Measurements from ENCODE around the gene EFCAB12. TPM values are rescaled to one million over a fixed set of nuclear protein-coding genes. Genes with fewer than 3 reads are reported as not detected.

The EFCAB12 gene
- total RNA-seq, 1 donor from 2014 or later = 0.61 TPM

DNA sequence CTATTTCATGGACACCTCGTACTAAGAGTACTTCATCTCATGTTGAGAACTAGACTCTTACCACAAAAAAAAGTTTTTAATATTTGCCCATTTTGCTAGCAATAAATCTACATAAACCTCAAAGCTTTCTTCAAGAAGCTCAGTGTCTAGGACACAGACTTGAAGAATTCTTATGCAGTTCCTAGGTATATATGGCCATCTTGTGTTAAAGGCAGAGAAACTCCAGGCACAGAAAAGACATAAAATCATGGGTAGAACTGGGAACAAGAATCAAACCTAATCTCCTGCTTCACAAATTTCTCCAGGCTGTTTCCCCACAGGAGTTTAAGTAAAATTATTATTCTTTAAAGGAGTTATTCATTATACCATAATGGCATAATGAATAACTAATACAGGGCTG, 6.9 kb upstream of the EFCAB12 start:
- Mint-ChIP-seq H3K27ac (ENCODE audit: unreplicated experiment) (no peak overlapping the region), H3K4me1 (ENCODE audit: low read depth, unreplicated experiment) (no peaks in the 10 kb centered on the region), H3K36me3 (ENCODE audit: unreplicated experiment) (no peaks in the 10 kb centered on the region), H3K27me3 (ENCODE audit: unreplicated experiment) (no peaks in the 10 kb centered on the region), H3K9me3 (ENCODE audit: unreplicated experiment) (peaks cover 2% of the 10 kb centered on the region), H3K4me3 (ENCODE audit: unreplicated experiment) (no peak overlapping the region)
- DNase-seq = no peak
- TF ChIP-seq CTCF (IDR thresholded peaks at IDR 0.05; ENCODE audit: partially characterized antibody, unreplicated experiment) = no peak

- Mint-ChIP-seq H3K4me3 (ENCODE audit: unreplicated experiment) (no peak overlapping the region), H3K36me3 (ENCODE audit: unreplicated experiment) (no peaks in the 10 kb centered on the region), H3K9me3 (ENCODE audit: unreplicated experiment) (no peaks in the 10 kb centered on the region), H3K27me3 (ENCODE audit: unreplicated experiment) (no peaks in the 10 kb centered on the region), H3K4me1 (ENCODE audit: low read depth, unreplicated experiment) (peaks cover under 1% of the 10 kb centered on the region), H3K27ac (ENCODE audit: unreplicated experiment) (no peak overlapping the region)
- TF ChIP-seq CTCF (IDR thresholded peaks at IDR 0.05; ENCODE audit: partially characterized antibody, unreplicated experiment) = no peak
- no peak for DNase-seq
These were observed 5.7 kb upstream of the EFCAB12 start for GRCh38 chr3:129434140-129434539.

GRCh38 chr3:129433565-129433964, 5.1 kb upstream of the EFCAB12 start:
- Mint-ChIP-seq H3K27ac (ENCODE audit: unreplicated experiment) (no peak overlapping the region), H3K27me3 (ENCODE audit: unreplicated experiment) (no peaks in the 10 kb centered on the region), H3K4me1 (ENCODE audit: low read depth, unreplicated experiment) (peaks cover 6% of the 10 kb centered on the region), H3K4me3 (ENCODE audit: unreplicated experiment) (no peak overlapping the region), H3K36me3 (ENCODE audit: unreplicated experiment) (no peaks in the 10 kb centered on the region), H3K9me3 (ENCODE audit: unreplicated experiment) (no peaks in the 10 kb centered on the region)
- DNase-seq = no peak
- no peak for TF ChIP-seq CTCF (IDR thresholded peaks at IDR 0.05; ENCODE audit: partially characterized antibody, unreplicated experiment)

DNA sequence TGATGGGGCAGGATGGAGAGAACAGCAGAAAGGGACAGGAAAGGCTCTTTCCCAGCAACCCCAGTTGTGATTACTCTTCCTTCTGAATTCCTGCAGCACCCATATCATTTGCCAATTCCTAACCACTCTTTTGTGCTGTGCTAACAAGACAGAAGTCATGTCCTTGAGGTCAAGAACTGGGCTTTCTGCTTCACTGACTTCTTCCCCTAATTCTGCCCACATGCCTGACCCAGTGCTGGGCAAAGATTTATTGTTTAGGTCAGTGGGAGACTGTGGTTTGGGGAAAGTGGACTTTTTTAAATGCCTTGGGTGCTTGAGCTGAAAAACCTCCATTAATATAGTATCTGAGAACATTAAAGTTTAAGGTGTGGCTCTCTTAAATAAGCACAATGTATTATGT, 4.2 kb upstream of the EFCAB12 start:
- Mint-ChIP-seq H3K4me3 (ENCODE audit: unreplicated experiment) (no peak overlapping the region), H3K9me3 (ENCODE audit: unreplicated experiment) (no peaks in the 10 kb centered on the region), H3K27ac (ENCODE audit: unreplicated experiment) (no peak overlapping the region), H3K36me3 (ENCODE audit: unreplicated experiment) (no peaks in the 10 kb centered on the region), H3K4me1 (ENCODE audit: low read depth, unreplicated experiment) (peaks cover 7% of the 10 kb centered on the region), H3K27me3 (ENCODE audit: unreplicated experiment) (peaks cover 3% of the 10 kb centered on the region)
- no peak for DNase-seq
- no peak for TF ChIP-seq CTCF (IDR thresholded peaks at IDR 0.05; ENCODE audit: partially characterized antibody, unreplicated experiment)

- Mint-ChIP-seq H3K36me3 (ENCODE audit: unreplicated experiment) (no peaks in the 10 kb centered on the region), H3K9me3 (ENCODE audit: unreplicated experiment) (no peaks in the 10 kb centered on the region)
- no peak for DNase-seq
These were observed 3.6 kb upstream of the EFCAB12 start for GRCh38 chr3:129432036-129432435.

More at GRCh38 chr3:129432036-129432435, 3.6 kb upstream of the EFCAB12 start:
- Mint-ChIP-seq H3K4me3 (ENCODE audit: unreplicated experiment) (no peak overlapping the region), H3K27ac (ENCODE audit: unreplicated experiment) (no peak overlapping the region), H3K4me1 (ENCODE audit: low read depth, unreplicated experiment) (peaks cover 7% of the 10 kb centered on the region), H3K27me3 (ENCODE audit: unreplicated experiment) (peaks cover 3% of the 10 kb centered on the region)
- TF ChIP-seq CTCF (IDR thresholded peaks at IDR 0.05; ENCODE audit: partially characterized antibody, unreplicated experiment) = no peak

All from glutamatergic neuron (in vitro differentiated cells).